ENCODE results near the gene GRIK1.

Gene GRIK1

DNA sequence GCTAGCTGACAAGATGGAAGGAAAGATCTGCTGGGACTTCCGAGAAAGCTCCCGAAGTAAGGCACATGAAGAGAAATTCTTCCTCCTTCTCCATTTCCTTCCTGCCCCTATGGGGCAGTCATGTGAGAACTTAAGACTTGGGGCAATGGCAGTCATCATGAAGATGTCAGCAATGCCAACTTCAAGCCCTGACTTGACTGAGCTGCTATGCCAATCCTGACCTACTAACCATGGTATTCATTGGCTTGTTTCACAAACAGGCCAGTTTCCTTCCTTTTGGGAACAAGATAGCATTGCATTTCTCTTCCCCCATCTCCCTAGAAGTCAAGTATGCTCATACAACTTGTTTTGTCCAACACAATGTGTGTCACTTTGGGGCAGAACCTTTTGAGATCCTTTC is 25.5 kb downstream of the GRIK1 start:
- no peak for DNase-seq

- DNase-seq, result no peak
Measured at GRCh38 chr21:29909571-29909970, 30.2 kb downstream of the GRIK1 start.

GRCh38 chr21:29904359-29905282 is 35.2 kb downstream of the GRIK1 start:
- DNase-seq, result no peak

- no peak for DNase-seq
Measured at GRCh38 chr21:29896884-29897283, 42.9 kb downstream of the GRIK1 start.

DNA sequence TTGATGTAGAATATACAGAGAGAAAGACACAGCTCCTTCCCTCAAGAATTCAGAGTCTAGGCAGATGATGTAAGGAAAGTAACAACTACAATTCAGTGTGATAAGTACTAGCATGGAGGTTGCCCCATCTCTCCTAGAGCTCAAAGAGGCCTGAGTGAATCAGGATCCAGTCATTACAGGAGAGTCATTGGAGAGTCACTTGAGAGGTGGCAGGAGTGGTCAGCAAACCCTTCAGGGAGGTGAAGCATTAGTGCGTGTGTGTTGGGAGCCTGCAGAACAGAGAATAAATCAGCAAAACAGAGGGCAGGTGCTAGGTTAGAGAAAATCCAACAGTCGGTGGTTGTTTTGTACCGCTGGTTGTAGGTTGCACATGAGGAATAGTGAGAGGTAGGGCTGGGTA is 46.1 kb downstream of the GRIK1 start:
- no peak for DNase-seq

GRCh38 chr21:29892379-29892778 is 47.4 kb downstream of the GRIK1 start:
- no peak for DNase-seq

- DNase-seq, result no peak
Measured at GRCh38 chr21:29888437-29888836, 51.4 kb downstream of the GRIK1 start.

GRCh38 chr21:29887313-29888009 is 52.3 kb downstream of the GRIK1 start:
- DNase-seq, result no peak

GRCh38 chr21:29885491-29885890 is 54.3 kb downstream of the GRIK1 start:
- no peak for DNase-seq

- DNase-seq, result no peak
Measured at GRCh38 chr21:29875873-29876272, 63.9 kb downstream of the GRIK1 start.

DNA sequence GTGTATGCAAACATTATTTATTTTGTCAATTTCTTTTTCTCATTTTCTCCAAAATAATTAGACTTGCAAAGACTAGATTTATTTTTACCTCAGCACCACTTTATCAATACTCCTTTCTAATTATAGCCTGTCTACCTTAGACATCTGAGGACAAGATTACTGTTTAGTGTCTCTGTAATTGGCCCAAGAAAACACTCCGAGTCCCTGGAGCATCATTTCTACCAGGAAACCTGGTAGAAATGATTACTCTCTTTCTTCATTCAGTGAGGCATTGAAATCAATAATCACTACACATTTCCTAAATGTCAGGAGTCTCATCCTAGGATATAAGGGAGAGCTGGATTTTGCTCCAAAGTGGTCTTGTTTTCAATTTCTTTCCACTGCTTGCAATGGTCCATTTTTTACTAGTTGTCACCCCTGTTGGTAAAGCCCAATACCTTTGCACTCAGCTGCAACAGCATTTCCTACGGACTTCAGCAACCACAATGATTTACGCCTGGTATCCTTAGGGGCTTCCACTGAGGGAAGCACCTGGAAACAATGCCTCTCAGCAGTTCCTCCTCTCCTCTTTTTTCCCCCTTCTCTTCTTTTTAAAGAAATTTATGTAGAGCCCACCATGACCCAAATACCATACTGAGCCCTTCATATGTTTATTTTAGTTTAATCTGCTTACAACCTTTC is 64.6 kb downstream of the GRIK1 start:
- DNase-seq, result no peak

GRCh38 chr21:29873908-29874307 is 65.9 kb downstream of the GRIK1 start:
- DNase-seq, result no peak

DNA sequence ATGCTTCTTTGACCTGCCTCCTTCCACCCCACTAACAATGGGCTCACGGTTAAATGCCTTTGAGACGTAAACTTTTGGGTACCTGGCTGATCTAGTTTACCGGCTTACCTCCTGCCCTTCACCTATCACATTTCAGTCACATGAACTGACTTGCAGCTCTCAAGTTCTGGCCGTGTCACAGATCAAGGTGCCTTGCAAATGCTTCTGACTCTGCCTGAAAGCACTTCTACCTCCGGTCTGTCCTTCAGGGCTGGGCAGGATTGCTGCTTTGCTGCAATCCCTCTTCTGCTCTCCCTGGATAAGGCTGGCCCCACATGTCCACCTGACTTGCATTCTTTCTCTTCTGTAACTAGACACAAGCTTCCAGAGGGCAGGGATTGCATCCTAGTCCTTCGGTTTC is 69.0 kb downstream of the GRIK1 start:
- DNase-seq, result no peak

DNA sequence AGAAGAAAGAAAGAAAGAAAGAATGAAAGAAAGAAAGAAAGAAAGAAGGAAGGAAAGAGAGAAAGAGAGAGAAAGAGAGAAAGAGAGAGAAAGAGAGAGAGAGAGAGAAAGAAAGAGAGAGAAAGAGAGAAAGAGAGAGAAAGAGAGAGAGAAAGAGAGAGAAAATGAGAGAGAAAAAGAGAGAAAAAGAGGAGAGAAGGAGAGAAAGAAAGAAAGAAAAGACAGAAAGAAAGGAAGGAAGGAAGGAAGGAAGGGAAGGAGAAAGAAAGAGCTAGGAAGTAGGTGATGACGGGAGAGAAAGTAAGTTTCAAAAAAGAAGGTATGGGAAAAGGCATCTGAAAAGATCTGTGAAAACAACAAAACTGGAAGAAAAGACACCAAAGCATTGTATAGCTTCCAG is 72.0 kb downstream of the GRIK1 start:
- DNase-seq, result no peak

DNA sequence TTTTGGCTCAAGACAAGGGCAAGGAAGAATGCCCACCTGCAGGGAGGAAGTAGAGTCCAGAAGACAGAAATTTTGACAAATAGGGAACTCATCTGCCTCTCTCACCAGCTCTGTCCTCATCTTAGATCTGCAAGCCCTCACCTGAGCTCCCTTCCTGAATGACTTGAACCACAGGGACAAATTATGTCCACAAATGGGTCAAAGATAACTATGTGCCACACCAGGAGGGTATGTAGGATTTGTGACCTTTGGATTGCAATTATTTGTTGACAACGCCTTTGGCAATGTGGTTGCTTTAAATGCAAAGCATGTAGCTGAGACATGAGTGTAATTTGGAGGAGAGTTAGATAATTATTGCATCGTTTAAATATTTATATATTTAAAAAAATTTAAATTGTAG is 79.5 kb downstream of the GRIK1 start:
- no peak for DNase-seq

- DNase-seq, result no peak
Measured at GRCh38 chr21:29857150-29857549, 82.6 kb downstream of the GRIK1 start.

DNA sequence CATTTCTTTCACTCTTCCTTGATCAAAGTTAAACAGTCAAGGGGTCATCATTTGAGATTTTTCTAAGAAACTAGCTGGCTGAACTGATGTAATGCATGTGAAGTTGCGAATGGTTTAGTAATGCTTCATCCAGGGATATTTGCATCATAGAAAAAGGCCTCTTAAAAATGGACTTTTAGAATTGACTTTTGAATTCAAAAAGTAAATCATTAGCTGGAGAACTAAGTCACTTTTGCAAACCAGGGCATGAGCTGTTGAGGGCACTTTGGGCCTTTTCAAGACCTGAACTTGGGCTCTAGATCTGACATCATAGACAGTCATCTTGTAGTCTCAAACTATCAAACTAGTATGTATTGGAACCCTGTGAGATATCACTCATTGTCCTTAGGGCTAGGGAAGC is 85.0 kb downstream of the GRIK1 start:
- DNase-seq, result no peak

DNA sequence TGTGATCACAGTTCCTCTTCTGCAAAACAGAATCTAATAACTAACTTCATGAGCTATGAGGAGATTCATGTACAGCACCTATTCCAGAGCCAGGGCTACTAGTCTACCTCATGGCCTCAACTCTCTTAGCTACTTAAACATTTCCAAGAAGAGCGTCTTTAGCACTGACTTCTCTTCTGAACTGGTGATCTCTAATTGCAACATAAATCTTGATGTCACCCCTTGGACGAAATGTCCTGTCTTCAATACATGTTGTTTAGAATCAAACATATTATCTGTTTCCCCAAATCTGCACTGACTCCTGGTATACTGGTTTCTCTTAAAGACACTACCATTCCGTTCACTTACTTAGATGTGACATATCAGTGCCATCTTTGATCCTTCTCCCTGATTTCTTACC is 88.2 kb downstream of the GRIK1 start:
- no peak for DNase-seq

GRCh38 chr21:29849735-29850176 is 90.0 kb downstream of the GRIK1 start:
- peak in 45 of 58 donors; percentile 1 to 60 (median 20) for DNase-seq

DNA sequence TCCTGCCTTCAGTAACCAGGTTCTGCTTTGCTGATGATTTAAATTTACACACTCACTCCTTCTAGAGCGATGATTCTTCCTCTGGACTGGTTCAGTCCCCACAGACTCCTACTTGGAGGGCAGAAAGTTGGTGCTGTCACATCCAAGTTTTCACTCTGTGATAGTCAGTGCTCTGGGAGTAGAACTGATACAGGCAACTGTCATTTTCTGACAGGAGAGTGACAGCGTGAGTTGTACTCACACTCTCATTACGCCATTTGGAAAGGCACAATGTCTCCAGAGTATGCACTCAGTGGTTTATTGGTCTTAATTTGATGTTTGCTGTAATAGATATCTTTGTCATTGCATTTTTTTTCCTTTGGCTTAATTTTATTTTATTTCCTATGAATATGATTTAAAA is 96.0 kb downstream of the GRIK1 start:
- no peak for DNase-seq

DNA sequence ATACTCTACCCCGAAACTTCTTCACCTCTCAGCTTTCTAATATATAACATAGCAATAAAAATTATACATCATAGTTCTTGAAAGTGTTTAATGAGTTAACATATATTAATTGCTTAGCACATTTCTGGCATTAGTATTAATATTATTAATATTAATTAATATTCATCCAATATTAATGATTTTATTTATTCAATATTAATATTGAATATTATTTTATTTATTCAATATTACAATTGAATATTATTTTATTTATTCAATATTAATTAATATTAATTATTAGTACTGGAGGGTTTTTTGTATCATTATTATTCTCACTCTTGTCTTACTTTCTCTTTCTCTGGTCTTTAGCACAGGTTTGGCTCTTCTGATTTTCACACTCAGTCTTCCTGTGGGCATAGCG is 105.2 kb downstream of the GRIK1 start:
- no peak for DNase-seq

GRCh38 chr21:29832217-29832616 is 107.6 kb downstream of the GRIK1 start:
- DNase-seq, result no peak

Measured in anterior cingulate cortex (tissue), 58 donors.